Tibial artery (tissue), 4 donors: ENCODE data around the gene CRYL1.

ENCODE experiments used
- DNase-seq, 2 donors: peaks; one replicate each; pipeline ENCODE4 v3.0.0-alpha.2; 2019
- H3K27ac ChIP-seq, 2 donors: fragments of 200-600 bp; sonication (generic) in 1 of 2; 1 replicate in 1 of 2; 2 replicates in 1 of 2; pipeline ENCODE4 v1.5.1; 2018 to 2019; ENCODE audit warnings: mild to moderate bottlenecking in 1 of 2
- H3K27me3 ChIP-seq, 2 donors: fragments of 200-600 bp; sonication (generic) in 1 of 2; one replicate each; pipeline versions ENCODE4 v1.5.1 to v1.6.0; 2016 to 2019
- H3K36me3 ChIP-seq, 3 donors: fragments of 200-600 bp; sonication (generic) in 2 of 3; one replicate each; pipeline ENCODE4 v1.5.1; 2016 to 2019; ENCODE audit warnings: mild to moderate bottlenecking in 2 of 3
- H3K4me1 ChIP-seq, 4 donors: fragments of 200-600 bp; sonication (generic) in 2 of 4; 1 replicate in 3 of 4; 2 replicates in 1 of 4; pipeline ENCODE4 v1.5.1; 2016 to 2019
- H3K4me3 ChIP-seq, 2 donors: fragments of 200-600 bp; sonication (generic) in 1 of 2; 1 replicate in 1 of 2; 2 replicates in 1 of 2; pipeline ENCODE4 v1.5.1; 2018 to 2019; ENCODE audit warnings: mild to moderate bottlenecking in 2 of 2
- H3K9me3 ChIP-seq, 3 donors: fragments of 200-600 bp; sonication (generic) in 1 of 3; one replicate each; pipeline ENCODE4 v1.5.1; 2016 to 2019
- CTCF ChIP-seq, 2 experiments: fragments of 200-600 bp in 1 of 2; fragments of 450-650 bp in 1 of 2; IDR thresholded peaks; one replicate each; pipeline ENCODE4 v1.5.1; 2017 to 2019; ENCODE audit warnings: antibody characterized with exemption in 2 of 2, mild to moderate bottlenecking in 1 of 2, moderate library complexity in 1 of 2
- intact Hi-C: fragments of 100-400 bp; cut with DNase I; formaldehyde crosslinking; loops from one replicate; pipeline ENCODE4 v1.15.0; 2023; ENCODE audit warnings: low total_unique reads

The CRYL1 gene

GRCh38 chr13:20559659-20560356 lies 34.2 kb upstream of the CRYL1 start:
- no peak overlapping the region for H3K27ac ChIP-seq
- intact Hi-C loops = no loop called here
- no peaks in the 10 kb centered on the region for H3K27me3 ChIP-seq
- no peaks in the 10 kb centered on the region for H3K9me3 ChIP-seq
- H3K4me1 ChIP-seq = no peaks in the 10 kb centered on the region
- DNase-seq = no peak
- TF ChIP-seq CTCF (IDR thresholded peaks at IDR 0.05) = no peak
- H3K36me3 ChIP-seq = no peaks in the 10 kb centered on the region
- no peak overlapping the region for H3K4me3 ChIP-seq

GRCh38 chr13:20558982-20559381 lies 33.3 kb upstream of the CRYL1 start:
- no peak for TF ChIP-seq CTCF (IDR thresholded peaks at IDR 0.05)
- Histone ChIP-seq H3K4me1 (no peaks in the 10 kb centered on the region), H3K9me3 (no peaks in the 10 kb centered on the region), H3K36me3 (no peaks in the 10 kb centered on the region), H3K4me3 (no peak overlapping the region), H3K27ac (no peak overlapping the region), H3K27me3 (no peaks in the 10 kb centered on the region)
- intact Hi-C loops = no loop called here
- DNase-seq = no peak

GRCh38 chr13:20553311-20553710 lies 27.7 kb upstream of the CRYL1 start:
- Histone ChIP-seq H3K4me1 (no peaks in the 10 kb centered on the region), H3K27ac (no peak overlapping the region), H3K9me3 (no peaks in the 10 kb centered on the region), H3K36me3 (no peaks in the 10 kb centered on the region), H3K27me3 (no peaks in the 10 kb centered on the region), H3K4me3 (no peak overlapping the region)
- intact Hi-C loops = no loop called here
- no peak for TF ChIP-seq CTCF (IDR thresholded peaks at IDR 0.05)
- no peak for DNase-seq

- H3K4me3 ChIP-seq = no peak overlapping the region
- H3K36me3 ChIP-seq = no peaks in the 10 kb centered on the region
- no peak overlapping the region for H3K27ac ChIP-seq
- no peak for DNase-seq
- no peaks in the 10 kb centered on the region for H3K4me1 ChIP-seq
- no peaks in the 10 kb centered on the region for H3K9me3 ChIP-seq
- intact Hi-C loops = no loop called here
- no peak for TF ChIP-seq CTCF (IDR thresholded peaks at IDR 0.05)
- no peaks in the 10 kb centered on the region for H3K27me3 ChIP-seq
Measured at GRCh38 chr13:20550799-20551198, 25.1 kb upstream of the CRYL1 start.

- H3K4me1 ChIP-seq = no peaks in the 10 kb centered on the region
Measured at GRCh38 chr13:20547479-20547908, 21.8 kb upstream of the CRYL1 start.

More at GRCh38 chr13:20547479-20547908, 21.8 kb upstream of the CRYL1 start:
- DNase-seq = no peak
- intact Hi-C loops = no loop called here
- Histone ChIP-seq H3K4me3 (no peak overlapping the region), H3K27me3 (no peaks in the 10 kb centered on the region), H3K9me3 (no peaks in the 10 kb centered on the region), H3K27ac (no peak overlapping the region), H3K36me3 (no peaks in the 10 kb centered on the region)
- no peak for TF ChIP-seq CTCF (IDR thresholded peaks at IDR 0.05)
